Bone marrow (tissue), 2 donors: ENCODE results near the gene RNPS1.
A peak's percentile ranks its signal among the peaks of the same experiment; 100 is the strongest.
"Not testable (repeated sequence)": the region's sequence is repeated elsewhere in the genome, so short reads cannot be mapped to it uniquely, and the experiment has no call there.

Experiments used
- DNase-seq, 2 donors: peaks; one replicate each; lab custom pipeline; 2025; lab: John Stamatoyannopoulos, UW

The RNPS1 gene

GRCh38 chr16:2257726-2258125 is 10.2 kb downstream of the RNPS1 start:
- no peak for DNase-seq

- DNase-seq, result no peak
These were observed 11.3 kb downstream of the RNPS1 start for GRCh38 chr16:2256531-2257140.

- no peak for DNase-seq
These were observed 14.6 kb downstream of the RNPS1 start for GRCh38 chr16:2253293-2253692.

GRCh38 chr16:2252806-2253148 is 15.1 kb downstream of the RNPS1 start:
- DNase-seq, result no peak

GRCh38 chr16:2251296-2252111 is 16.4 kb downstream of the RNPS1 start, which contains the start of gene ECI1:
TSS of gene ECI1 (minus strand) at chr16:2251587. CDS start at chr16:2251566, 21 bp downstream.
- peak; percentile 41 to 78 for DNase-seq

GRCh38 chr16:2250652-2251295 is 17.2 kb downstream of the RNPS1 start:
- no peak for DNase-seq

- no peak for DNase-seq
These were observed 21.5 kb downstream of the RNPS1 start for GRCh38 chr16:2246301-2246885.

- no peak for DNase-seq
These were observed 22.8 kb downstream of the RNPS1 start for GRCh38 chr16:2244926-2245795.

- no peak for DNase-seq
These were observed 23.6 kb downstream of the RNPS1 start for GRCh38 chr16:2244301-2244700.

GRCh38 chr16:2243781-2244180 is 24.1 kb downstream of the RNPS1 start:
- no peak for DNase-seq

GRCh38 chr16:2243031-2243528 is 24.8 kb downstream of the RNPS1 start:
- no peak for DNase-seq

- DNase-seq, result no peak
These were observed 25.3 kb downstream of the RNPS1 start for GRCh38 chr16:2242598-2242997.

GRCh38 chr16:2240331-2240730 is 27.6 kb downstream of the RNPS1 start:
- DNase-seq, result not testable (repeated sequence)

GRCh38 chr16:2238838-2239675 is 28.9 kb downstream of the RNPS1 start:
- DNase-seq, result no peak

- no peak for DNase-seq
These were observed 29.6 kb downstream of the RNPS1 start for GRCh38 chr16:2238150-2238837.

- no peak for DNase-seq
These were observed 30.3 kb downstream of the RNPS1 start for GRCh38 chr16:2237493-2238149.

- DNase-seq, result no peak
These were observed 30.8 kb downstream of the RNPS1 start for GRCh38 chr16:2237102-2237482.

- DNase-seq, result no peak
These were observed 31.4 kb downstream of the RNPS1 start, which contains the start of gene DNASE1L2 for GRCh38 chr16:2236337-2237101. TSS of gene DNASE1L2 (plus strand) at chr16:2236444. CDS start at chr16:2236817, 373 bp downstream.
